NCI-H2196 treated with DMSO at 0.1 percent for 48 hours (cell line): Measurements from ENCODE around the gene ITGA8.
A peak's percentile ranks its signal among the peaks of the same experiment; 100 is the strongest.
"Not testable (repeated sequence)": the region's sequence is repeated elsewhere in the genome, so short reads cannot be mapped to it uniquely, and the experiment has no call there.

Source experiments
- DNase-seq: peaks from one replicate; lab custom pipeline; 2025; ENCODE audit not compliant: unreplicated experiment; lab: John Stamatoyannopoulos, UW

Gene ITGA8

DNA sequence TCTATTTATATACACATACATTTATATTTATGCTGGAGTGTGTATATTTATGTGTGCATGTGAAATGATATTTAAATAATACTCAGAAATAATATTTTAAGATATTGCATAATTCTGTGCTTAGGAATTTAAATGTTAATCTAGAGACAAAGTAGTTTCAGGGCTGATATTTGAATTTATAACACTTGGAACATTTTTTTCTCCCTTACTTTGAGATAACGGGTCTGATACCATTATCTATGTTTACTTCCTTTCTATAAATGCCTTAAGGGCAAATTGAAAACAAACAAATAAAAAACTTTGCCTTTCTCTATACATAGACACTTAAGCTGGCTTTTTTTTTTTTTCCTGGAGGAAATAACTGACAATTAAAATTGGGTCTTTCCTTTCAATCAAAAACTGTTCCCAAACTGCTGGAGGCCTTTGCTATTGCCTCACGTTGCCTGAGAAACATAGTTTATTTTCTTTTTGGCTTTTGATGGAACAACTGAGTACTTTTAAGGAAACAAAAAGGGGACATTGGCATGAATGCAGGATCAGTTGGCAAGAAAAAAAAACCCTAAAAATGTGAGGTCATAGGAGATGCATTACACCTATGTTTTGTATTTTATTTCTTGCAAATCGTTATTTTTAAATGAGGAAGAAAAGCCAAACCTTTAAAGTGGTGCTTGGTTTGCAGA is 98.7 kb downstream of the ITGA8 start:
- DNase-seq: no peak

DNA sequence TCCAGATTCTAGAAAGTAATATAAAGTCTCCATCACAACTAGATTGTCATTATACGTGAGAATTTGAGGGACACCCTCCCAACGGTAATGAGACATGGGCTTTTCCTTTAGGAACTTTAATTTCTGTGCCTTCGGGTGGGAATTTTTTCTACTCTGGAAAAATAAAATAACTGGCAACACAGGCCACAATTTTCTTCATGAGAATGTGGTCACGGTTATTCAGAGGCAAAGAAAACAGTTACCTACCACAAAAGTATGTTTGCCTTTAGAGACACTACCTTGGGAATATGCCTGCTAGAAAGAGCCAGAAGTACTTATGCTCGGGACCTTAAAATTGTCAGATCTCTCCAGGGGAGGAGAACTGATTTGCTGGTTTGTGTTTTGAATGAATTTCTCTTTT is 99.4 kb downstream of the ITGA8 start:
- DNase-seq: no peak

DNA sequence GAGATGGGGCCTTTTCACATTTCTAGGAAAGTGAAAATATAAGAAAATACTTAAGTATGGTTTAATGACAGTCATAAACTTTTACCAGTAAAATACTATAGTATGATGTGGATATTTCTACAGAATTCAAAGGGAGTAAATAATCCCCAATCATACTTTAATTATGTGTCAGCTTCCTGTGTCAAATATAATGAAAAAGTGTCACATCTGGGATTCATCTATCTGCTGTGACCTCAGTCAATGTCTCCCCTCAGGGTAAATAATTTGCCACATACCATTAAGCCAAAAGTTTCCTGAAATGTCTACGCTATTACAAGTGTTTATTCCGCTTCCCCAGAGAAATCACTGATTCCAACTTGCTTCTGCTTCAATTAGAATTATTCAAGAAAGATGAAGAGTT is 110.5 kb downstream of the ITGA8 start:
- DNase-seq: no peak

DNA sequence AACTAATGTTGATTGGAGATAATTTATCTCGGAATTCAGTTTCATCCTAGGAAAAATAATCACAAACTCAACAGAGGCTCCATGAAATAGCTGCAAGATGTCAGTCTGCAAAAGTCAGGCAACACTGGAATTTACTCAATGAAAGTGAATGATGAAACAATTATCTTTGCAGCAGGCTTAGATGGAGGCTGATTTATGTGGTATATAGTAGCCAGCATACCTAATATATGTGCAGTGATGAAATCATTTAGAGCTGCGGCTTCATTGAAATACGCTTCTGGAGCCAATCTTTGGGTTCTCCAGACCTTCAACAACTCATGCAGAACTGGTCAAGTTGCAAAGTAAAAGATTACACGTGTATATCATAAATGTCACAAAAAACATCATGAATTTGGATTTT is 113.3 kb downstream of the ITGA8 start:
- DNase-seq: no peak

DNA sequence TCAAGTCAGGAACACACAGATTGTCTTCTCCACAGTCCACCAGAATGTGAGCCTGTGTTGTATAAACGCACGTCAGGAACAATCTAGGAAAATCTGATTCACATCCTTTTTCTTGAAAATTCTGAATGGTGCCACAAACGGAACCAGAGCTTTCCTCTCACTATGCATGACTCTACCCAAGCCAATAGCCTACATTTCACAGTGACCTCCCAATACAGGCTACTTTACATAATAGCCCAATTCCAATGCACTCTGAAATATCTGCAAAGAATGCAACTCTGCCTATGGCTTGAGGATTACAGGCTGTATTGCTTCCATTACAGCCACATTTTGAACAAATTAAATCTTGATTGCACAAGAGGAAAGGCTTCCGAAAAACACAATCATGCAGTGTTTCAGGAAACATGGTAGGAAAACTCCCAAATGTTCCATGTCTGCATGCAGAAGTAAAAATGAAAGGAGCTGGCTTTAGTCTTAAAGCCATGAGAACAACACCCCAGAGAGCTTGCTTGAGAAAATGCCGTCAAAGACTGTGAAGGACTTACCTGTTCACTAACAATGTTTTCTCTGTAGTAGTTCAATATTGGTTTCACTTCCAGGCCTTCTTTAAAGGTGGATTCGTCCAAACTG is 113.9 kb downstream of the ITGA8 start:
- DNase-seq: no peak

DNA sequence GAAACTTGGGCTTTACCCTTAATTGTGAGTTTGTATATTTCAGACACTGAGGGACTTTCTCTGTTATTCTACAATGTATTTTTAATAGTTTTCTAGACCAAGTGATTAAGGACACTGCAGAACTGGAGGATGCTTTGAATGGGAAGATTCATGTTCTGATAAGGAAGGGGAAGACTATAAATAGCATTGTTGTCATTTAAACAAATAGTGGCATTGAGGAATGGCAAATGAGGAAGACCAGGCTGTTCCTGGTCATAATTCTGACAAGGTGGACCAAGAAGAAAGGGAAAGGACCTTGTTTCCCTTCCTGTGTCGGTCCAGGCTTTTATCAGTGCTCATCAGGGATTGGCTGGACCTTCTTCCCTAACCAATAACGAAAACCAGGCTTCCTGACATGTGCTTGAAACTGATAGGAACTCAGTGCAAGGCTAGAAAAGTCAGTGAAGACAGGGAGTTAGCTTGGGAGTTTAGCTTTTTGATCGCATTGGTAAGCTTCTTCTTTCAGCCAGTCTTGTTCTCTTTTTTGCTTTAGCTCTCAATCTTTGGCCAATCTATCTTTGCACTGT is 116.2 kb downstream of the ITGA8 start:
- no peak for DNase-seq

DNA sequence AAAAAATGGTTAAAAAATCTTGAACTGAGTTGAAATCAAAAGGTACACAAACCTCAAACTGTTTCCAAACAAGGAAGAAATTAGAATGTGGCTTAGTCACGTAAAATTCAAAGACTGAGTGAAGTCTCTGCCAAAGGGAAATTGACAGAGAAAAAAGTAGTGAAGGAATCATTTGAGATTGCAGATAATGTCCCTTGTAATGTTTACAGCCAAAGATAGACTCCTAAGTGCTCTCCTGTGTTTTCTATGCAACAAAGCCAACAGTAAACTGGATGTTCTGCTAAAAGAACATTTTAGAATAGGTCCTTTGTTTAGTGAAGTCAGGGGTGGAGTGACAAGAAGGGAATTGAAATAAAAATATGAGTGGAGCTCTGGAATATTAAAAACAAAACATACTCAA is 117.9 kb downstream of the ITGA8 start:
- no peak for DNase-seq

DNA sequence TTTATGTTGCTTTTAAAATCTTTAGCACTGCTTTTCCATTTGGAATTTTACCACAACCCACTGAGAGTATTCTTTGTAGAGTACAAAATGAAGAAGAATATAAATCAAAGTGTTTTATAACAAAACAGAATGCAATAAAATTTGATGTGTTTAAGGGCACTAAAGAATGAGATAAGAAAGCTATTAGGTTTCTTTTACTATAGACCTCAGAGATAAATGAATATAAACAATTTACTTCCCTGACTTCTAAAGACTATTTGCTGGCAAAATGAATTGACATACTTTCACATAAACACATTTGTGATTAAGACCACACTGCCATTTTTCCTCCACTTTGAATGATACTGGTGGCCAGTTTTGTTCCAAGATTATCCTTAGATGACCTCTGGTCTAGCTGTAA is 124.5 kb downstream of the ITGA8 start:
- no peak for DNase-seq

DNA sequence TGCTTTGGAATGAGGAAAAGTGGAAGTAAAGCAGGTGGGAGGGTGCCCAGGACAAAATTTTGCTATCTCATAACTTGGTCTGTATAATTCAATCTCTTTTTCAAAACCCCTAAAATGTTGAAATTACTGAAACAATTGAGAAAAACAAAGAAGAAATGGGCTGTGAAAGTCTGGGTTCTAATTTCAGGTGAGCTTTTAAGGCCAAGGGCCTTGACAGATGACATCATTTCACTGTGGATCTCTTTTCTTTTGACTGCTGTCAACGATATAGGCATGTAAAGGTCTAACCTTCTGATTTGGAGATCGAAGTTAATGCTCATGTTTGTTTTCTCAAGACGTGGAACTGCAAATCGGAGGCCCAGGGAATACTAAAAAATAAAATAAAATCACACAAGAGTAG is 127.8 kb downstream of the ITGA8 start:
- DNase-seq: no peak

DNA sequence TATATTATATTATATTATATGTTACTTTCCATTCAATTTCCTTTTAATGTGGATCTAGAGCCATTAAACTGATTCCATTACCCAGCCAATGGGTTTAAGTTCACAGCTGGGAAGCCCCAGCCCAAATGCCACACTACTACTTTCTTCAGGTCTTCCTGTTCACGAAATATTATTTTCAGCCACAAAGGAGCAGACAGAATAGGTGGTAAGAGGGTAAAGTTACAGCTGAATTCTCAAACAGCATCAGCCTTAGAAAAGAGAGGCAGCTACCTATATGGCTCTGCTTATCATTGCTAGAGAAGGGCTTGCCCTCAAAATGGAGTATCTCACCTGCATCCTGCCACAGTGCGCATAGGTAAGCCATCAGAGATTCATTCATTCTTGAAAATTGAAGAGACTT is 128.3 kb downstream of the ITGA8 start:
- no peak for DNase-seq

DNA sequence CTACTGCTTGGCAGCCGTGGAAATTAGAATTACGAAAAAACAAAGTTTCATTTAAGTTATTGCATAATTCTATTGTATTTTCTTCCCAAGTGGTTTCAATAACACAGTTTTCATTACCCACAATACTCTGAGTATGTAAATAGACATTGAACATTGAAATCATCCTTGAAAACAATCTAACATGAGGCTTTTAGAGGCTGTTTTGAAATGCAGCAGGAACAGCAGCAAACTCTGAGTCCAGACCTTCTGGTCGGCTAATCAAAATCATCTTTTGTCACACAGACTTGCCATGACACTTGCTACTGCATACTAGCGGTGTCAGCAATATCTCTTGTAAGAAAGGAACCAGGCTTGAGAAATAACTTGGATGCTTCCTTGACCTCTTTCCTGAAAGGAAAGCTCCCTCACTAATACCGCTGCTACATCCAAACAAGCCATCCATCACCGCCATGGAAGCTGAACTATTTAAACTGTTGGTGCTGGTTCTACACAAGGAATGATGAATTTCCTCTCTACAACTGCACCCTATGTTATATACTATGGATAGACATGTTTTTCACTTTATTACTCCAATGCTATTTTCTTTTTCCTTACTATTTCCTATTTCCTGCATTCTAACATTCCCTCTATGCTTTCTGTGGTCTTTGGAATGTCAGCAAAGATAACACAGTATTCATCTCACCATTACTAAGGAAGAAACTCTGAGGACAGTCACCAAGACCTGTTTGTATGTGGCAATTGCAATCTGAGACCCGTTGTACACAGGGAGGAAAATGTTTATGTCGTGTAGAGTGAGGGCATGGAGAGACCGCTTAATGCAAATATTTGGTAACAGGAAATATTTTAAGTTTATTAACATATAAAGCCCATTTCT is 130.8 kb downstream of the ITGA8 start:
- DNase-seq: no peak

DNA sequence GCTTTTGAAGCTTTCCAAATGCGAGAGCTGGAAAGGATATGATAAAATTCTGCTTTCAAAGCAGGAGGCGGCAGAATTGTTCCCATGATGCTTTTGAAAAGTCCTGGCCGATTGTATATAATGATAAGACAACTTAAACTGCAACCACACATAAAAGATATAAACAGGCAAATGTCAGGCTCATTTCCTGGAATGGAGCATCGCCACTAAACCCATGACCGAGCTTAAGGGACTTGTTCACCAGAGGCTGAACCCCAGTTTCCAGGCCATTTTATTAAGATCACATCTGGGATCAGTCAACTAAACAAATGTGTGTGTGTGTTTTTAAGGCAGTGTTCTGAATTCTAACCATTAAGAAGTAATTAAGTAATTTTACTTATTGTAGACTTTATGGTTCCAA is 131.6 kb downstream of the ITGA8 start:
- DNase-seq: no peak

DNA sequence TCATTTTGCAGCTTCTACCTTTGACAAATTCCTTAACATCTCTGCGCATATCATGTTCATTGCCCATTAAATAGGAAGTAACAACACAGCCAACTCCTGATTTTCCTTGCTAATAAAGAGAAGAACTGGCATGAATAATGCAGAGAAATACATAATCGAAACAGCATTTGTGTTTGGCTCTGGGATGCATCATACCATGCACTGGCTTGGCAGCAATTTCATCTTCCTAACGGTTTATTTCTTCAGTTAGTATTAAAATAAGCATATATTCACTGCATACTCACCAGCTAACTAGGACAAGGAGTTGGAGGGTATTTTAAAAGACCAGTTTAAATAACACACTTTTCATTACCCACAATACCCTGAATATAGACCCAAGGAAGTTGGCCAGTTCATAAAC is 132.5 kb downstream of the ITGA8 start:
- DNase-seq: no peak

DNA sequence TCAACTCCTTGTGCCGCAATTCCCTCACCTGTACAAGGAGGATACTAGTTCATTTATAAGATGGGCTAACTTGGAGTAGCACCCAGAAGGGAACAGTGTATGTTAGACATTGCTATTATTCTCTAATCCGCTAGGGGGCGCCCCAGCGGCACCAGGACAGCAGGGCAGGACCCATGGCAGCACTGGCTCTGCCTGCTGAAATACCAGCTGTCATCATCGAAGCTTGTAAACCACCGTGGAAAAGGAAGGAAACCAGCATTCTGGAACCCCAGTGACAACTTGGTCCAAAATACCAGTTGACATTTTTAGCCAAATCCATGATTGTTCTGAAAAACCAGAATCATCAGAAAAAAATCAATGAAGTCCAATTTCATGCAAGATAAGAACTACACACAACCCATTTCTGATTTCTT is 134.4 kb downstream of the ITGA8 start:
- DNase-seq: peak; percentile 0

DNA sequence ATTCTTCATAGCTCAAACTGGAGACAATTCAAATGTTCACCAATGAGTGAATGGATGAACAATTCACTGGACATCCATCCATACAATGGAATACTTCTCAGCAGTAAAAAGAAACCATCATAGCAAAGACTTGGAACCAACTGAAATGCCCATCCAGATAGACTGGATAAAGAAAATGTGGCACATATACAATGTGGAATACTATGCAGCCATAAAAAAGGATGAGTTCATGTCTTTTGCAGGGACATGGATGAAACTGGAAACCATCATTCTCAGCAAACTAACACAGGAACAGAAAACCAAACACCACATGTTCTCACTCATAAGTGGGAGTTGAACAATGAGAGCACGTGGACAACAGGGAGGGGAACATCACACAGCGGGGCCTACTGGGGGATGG is 136.8 kb downstream of the ITGA8 start:
- DNase-seq: not testable (repeated sequence)

DNA sequence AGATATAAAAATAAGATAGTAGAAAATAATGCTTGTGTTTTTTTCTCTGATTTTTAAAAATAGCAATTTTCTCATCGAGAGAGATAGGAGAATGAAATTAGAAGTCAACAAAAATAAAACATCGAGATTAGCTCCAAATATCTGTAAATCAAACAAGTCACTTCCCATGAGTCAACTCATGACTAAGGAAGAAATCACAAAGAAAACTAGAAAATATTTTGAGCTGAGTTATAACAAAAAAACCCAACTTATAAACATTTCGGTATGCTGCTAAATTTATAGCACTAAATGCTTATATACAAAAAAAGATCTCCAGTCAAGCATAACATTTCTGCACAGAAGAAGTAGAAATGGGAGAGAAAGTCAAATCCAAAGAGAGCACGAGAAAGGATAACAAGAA is 140.1 kb downstream of the ITGA8 start:
- no peak for DNase-seq

DNA sequence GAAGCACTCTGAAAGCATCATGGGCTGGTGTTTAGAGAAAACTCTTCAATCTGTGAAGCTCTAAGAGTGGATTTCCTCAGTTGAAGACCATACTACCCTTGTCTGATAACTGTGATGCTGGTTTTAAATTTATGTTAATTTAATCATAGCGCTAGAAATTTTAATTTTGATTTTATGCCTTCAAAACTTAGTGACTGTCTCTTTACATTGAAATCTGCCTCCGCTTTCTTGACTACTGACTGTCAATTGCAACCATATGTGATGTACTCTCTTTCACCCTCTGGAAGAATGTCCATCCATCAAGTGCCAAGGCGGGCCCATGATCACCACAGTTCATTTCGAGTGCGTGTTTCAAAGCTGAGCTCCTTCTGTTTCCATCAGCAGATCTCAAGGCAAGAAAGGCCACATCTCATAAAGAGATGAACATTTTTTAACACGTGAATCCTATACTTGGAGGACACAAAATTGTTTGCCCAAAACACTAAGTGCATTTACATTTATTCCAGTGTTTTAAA is 147.1 kb downstream of the ITGA8 start:
- no peak for DNase-seq

DNA sequence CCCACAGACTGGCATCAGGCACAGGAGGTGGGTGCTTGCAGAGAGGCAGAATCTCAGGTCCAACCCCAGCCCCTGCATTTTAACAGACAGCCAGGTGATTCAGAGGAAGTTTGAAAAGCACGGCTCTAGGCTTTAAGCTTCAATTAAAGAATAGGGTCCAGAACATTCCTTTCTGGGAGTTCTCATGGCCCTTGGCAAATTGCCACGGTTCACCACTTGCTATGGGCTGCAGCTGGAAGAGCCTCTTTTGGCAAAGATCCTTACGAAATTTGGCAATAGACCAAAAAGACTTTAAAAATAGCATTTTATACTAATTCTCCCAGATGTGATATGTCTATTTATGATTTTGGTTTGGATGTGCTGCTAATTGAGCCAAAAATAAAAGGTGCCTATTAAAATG is 148.1 kb downstream of the ITGA8 start:
- no peak for DNase-seq

DNA sequence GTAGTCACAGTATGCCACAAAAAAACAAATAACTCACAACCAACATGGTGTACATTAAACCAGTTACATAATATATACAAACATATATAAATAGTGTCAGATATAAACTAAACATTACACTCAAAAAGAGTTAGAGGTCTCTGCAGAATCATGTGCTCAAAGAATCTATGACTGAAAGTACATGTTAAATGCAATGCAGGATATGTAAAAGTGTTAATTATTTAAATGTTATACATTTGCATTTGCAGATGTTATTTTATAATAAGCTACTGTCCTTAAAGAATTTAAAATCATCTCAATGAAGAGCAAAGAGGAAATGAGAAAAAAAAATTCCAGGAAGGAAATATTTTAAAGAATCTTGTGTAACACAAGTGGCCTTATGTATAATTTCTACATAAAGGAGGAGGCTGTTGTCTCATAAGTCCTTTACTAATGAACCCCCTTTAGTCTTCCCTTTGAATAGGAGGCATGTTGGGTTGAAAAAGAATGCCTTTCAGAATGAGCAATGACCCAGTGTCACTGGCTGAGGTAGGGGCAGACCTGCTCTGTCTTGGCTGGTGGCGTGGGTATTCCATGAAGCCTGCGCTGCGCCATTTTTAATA is 148.9 kb downstream of the ITGA8 start:
- no peak for DNase-seq

DNA sequence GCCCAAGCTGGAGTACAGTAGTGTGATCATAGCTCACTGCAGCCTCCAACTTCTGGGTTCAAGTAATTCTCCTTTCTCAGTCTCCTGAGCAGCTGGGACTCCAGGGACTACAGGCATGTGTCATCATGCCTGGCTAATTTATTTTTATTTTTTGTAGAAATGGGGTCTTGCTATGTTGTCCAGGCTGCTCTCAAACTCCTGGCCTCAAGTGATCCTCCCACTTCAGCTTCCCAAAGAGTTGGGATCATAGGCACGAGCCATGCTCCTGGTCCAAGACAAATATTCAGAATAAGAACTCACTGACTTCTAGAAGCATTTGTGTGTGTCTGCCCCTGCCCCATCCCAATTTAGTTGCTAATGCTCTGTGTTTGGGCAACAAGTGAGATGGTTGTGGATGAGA is 151.8 kb downstream of the ITGA8 start:
- DNase-seq: no peak

DNA sequence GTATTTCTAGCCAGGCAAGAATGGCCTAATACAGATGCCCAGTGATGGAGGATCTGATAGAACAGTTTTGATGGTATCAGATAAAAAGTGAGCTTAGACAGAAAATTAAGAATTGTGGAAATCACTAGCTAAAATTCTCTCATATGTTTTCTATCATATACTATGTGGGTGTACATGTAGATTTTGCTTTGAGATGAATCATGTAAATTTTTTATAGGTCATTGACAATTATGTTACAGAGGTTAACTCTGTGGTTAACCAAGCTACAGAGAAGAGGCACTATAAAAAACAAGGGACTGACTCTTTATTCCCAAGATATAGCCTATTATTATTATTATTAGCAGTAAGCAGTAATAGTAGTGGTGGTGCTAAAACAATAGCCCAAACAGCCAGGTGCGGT is 156.5 kb downstream of the ITGA8 start:
- no peak for DNase-seq
